Measurements from ENCODE around the gene RNF114.
"Not testable (repeated sequence)": the region's sequence is repeated elsewhere in the genome, so short reads cannot be mapped to it uniquely, and the experiment has no call there.

RNF114 gene

DNA sequence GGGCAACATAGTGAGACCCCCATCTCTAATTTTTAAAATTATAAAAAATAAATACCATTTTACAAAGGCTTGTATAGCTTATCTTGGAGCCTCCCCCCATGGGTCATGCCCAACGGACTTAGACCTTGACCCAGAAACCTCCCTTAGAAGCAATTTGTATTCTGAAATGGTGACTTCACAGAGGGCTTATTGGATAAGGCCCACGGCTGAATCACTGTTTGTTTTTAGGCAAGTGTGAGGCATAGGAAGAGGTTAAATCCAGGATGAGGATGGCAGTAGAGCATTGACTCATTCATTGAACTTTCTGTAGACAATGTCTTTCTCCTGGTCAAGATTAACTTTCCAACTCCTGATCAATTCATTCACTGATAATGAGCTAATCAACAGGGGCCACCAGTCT is 40.3 kb downstream of the RNF114 start:
- no peak for TF ChIP-seq FOXP2 (optimal IDR thresholded peaks at IDR 0.05; ENCODE audit: control extremely low read depth, extremely low read length, insufficient read depth)
- TF ChIP-seq EZH2 (IDR thresholded peaks at IDR 0.05): no peak
- no peak for TF ChIP-seq POLR2AphosphoS5 (IDR thresholded peaks at IDR 0.05; ENCODE audit: borderline replicate concordance, low read depth, low read length)
- Histone ChIP-seq H3K9ac (ENCODE audit: insufficient read length) (no peak overlapping the region), H3K9me3 (ENCODE audit: low read depth, low read length) (no peaks in the 10 kb centered on the region), H3K27ac (no peak overlapping the region), H3K4me3 (no peak overlapping the region), H3K36me3 (ENCODE audit: insufficient read depth, low read length) (no peaks in the 10 kb centered on the region)
- DNase-seq (ENCODE audit: low read depth, low spot score): no peak

DNA sequence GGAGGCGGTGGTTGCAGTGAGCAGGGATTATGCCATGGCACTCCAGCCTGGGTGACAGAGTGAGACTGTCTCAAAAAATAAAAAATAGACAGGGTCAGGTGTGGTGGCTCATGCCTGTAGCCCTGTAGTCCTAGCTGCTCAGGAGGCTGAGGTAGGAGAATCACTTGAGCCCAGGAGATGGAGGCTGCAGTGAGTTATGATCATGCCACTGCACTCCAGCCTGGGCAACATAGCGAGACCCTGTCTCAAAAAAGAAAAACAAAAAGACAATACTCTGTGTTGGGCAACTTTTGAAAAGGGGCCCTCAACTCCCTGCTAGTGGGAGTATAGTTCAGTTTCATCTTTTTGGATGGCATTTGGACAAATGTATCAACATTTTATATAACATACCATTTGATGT is 41.5 kb downstream of the RNF114 start:
- not testable (repeated sequence) for H3K9ac ChIP-seq (ENCODE audit: insufficient read length); DNase-seq (ENCODE audit: low read depth, low spot score); H3K4me3 ChIP-seq; H3K9me3 ChIP-seq (ENCODE audit: low read depth, low read length); H3K36me3 ChIP-seq (ENCODE audit: insufficient read depth, low read length); H3K27ac ChIP-seq

DNA sequence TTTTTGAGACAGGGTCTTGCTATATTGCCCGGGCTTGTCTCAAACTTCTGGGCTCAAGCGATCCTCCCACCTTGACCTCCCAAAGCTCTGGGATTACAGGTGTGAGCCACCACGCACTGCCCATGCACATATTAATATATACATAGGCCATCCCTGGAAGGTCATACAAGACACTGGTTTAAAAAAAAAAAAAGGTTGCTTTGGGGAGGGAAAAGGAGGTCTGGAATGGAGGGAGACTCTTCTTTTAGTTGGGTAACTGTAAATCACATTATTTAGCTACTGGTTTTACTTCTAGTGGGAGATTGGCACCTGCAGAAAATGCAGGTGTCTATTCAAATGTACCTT is 42.5 kb downstream of the RNF114 start:
- H3K9me3 ChIP-seq (ENCODE audit: low read depth, low read length): no peaks in the 10 kb centered on the region
- TF ChIP-seq EZH2 (IDR thresholded peaks at IDR 0.05) (no peak), FOXP2 (optimal IDR thresholded peaks at IDR 0.05; ENCODE audit: control extremely low read depth, extremely low read length, insufficient read depth) (no peak), POLR2AphosphoS5 (IDR thresholded peaks at IDR 0.05; ENCODE audit: borderline replicate concordance, low read depth, low read length) (no peak)
- H3K4me3 ChIP-seq: peak overlapping the region; percentile 52
- H3K27ac ChIP-seq: no peak overlapping the region
- no peak for DNase-seq (ENCODE audit: low read depth, low spot score)
- H3K9ac ChIP-seq (ENCODE audit: insufficient read length): peak overlapping the region; percentile 33
- no peaks in the 10 kb centered on the region for H3K36me3 ChIP-seq (ENCODE audit: insufficient read depth, low read length)

DNA sequence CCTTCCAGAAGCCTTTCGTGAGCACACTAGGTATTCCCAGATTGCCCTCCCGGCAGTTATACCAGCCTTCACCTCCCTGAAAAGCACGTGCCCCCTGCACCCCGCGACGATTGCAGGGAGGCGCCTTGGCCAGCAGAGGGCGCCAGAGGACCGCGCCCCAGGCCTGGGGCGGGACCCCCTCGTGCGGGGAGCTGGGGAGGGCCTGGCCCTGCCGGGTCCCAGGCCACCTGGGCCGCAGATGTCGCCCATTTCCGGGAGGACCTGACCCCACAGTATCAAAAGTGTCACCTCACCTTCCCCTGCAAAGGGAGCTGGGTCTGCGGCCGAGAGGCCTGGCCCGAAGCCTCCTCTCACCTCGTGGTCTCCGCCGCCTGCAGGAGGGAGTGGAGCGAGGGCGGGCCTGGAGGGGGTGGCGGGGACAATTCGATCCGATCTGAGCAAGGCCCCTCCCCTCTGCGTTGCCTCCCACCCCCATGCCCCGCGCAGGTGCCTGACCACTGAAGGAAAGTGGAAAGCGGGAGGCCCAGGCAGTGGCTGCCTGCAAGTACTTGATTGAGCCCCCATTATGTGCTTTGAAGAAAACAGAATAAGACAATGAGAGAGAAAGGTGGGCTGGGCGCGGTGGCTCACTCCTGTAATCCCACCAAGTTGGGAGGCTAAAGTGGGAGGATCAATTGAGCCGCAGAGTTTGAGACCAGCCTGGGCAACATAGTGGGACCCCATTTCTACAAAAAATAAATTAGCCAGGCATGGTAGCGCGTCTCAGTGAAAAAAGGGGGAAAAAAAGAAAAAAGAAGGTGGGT is 43.0 kb downstream of the RNF114 start:
- H3K27ac ChIP-seq: no peak overlapping the region
- no peak for TF ChIP-seq FOXP2 (optimal IDR thresholded peaks at IDR 0.05; ENCODE audit: control extremely low read depth, extremely low read length, insufficient read depth)
- peak overlapping the region; percentile 52 for H3K4me3 ChIP-seq
- no peaks in the 10 kb centered on the region for H3K9me3 ChIP-seq (ENCODE audit: low read depth, low read length)
- H3K36me3 ChIP-seq (ENCODE audit: insufficient read depth, low read length): no peaks in the 10 kb centered on the region
- peak overlapping the region; percentile 33 for H3K9ac ChIP-seq (ENCODE audit: insufficient read length)
- no peak for DNase-seq (ENCODE audit: low read depth, low spot score)

DNA sequence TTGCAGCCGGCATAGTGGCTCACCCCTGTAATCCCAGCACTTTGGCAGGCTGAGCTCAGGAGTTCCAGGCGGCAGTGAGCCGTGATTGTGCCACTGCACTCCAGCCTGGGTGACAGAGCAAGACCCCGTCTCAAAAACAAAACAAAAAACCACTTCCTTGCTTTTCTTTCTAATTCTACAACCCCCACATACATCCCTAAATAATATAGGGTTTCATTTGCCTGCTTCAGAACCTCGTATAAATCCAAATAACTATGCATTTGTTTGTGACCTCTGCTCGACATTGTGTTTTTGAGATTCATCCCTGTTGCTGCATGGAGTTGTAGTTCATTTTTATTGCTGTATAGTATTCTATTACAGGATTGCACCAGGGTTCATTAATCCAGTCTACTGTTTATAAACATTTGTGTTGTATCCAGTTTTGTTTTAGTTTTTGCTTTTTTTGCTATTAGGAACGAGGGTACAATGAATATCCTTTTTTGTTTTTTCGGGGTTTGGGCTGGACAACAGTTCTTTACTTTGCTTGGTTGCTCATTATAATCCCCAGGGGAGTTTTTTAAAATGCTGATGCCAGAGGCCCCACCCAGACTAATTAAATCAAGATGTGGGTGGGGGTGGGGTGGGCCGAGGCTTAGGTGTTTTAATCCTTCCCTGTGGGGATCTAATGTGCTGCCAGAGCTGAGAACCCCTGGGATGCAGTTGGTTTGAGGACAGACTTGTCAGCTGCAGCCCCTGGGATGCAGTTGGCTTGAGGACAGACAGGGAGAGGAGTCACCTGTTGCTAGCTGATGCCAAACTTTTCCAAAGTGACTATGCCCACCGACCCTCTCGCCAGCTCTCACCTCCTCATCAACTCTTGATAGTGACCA is 44.2 kb downstream of the RNF114 start:
- H3K27ac ChIP-seq: no peak overlapping the region
- DNase-seq (ENCODE audit: low read depth, low spot score): no peak

DNA sequence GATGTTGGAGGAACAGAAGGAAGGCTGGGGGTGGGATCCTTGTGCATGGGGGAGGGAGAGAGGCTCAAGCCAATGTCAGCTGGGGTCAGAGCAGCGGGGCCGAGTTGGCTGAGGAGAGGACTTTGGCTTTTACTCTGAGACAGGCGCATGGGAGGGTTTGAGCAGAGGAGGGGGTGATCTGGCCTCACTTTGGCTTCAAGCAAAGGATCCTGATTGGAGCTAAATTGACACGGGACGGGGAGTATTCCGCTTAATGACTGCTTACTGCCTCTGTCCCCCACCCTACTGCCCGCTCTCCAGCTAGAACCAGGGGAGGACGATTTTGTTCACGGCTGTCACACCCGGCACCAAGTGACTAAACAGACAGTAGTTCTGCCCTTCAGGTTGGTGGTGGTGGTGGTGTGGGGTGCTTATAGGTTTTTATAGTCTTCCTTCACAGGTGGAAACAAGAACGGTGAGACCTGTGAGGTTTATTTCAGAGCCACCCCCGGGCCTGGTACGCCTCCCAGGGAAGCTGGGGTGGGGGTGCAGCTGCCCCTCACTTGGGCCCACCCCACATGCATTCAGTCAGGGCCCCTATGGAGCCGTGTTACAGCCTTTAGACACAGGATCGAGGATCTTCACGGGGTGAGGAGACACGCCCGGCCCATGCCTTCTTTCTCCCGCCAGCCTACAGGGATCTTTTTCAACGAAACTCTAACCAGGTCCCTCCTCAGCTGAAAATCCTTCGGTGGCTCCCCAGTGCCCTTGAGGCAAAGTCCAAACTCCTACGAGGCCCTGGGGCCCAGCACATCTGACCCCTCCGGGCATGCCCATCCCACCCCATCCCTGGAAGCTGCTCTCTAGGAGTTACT is 45.2 kb downstream of the RNF114 start:
- Histone ChIP-seq H3K4me3 (no peak overlapping the region), H3K9ac (ENCODE audit: insufficient read length) (no peak overlapping the region)

More for the DNA sequence above, 44.2 kb downstream of the RNF114 start:
- TF ChIP-seq POLR2AphosphoS5 (IDR thresholded peaks at IDR 0.05; ENCODE audit: borderline replicate concordance, low read depth, low read length) (no peak), EZH2 (IDR thresholded peaks at IDR 0.05) (no peak), FOXP2 (optimal IDR thresholded peaks at IDR 0.05; ENCODE audit: control extremely low read depth, extremely low read length, insufficient read depth) (no peak)
- no peaks in the 10 kb centered on the region for H3K36me3 ChIP-seq (ENCODE audit: insufficient read depth, low read length)
- H3K9me3 ChIP-seq (ENCODE audit: low read depth, low read length): no peaks in the 10 kb centered on the region
- H3K4me3 ChIP-seq: no peak overlapping the region
- H3K9ac ChIP-seq (ENCODE audit: insufficient read length): no peak overlapping the region

DNA sequence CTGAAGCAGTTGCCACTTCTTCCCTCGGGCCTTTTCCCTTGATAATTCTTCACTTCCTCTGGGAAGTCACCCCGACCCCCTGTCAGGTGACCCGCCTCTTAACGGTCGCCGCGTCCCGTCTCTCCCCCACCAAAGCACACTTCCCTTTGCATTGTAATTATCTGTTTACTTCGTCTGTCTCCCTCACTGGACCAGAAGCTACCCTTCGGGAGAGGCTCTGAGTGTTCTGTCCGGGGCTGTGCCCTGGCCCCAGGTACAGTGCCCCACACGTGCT is 45.8 kb downstream of the RNF114 start:
- H3K36me3 ChIP-seq (ENCODE audit: insufficient read depth, low read length): no peaks in the 10 kb centered on the region
- peak overlapping the region; percentile 76 for H3K4me3 ChIP-seq
- no peak overlapping the region for H3K9ac ChIP-seq (ENCODE audit: insufficient read length)
- no peaks in the 10 kb centered on the region for H3K9me3 ChIP-seq (ENCODE audit: low read depth, low read length)
- no peak for DNase-seq (ENCODE audit: low read depth, low spot score)
- TF ChIP-seq EZH2 (IDR thresholded peaks at IDR 0.05): no peak
- no peak overlapping the region for H3K27ac ChIP-seq

More for the DNA sequence above, 45.2 kb downstream of the RNF114 start:
- Histone ChIP-seq H3K9me3 (ENCODE audit: low read depth, low read length) (no peaks in the 10 kb centered on the region), H3K36me3 (ENCODE audit: insufficient read depth, low read length) (no peaks in the 10 kb centered on the region), H3K27ac (no peak overlapping the region)
- DNase-seq (ENCODE audit: low read depth, low spot score): no peak
- TF ChIP-seq POLR2AphosphoS5 (IDR thresholded peaks at IDR 0.05; ENCODE audit: borderline replicate concordance, low read depth, low read length): no peak
- TF ChIP-seq FOXP2 (optimal IDR thresholded peaks at IDR 0.05; ENCODE audit: control extremely low read depth, extremely low read length, insufficient read depth): no peak
- TF ChIP-seq EZH2 (IDR thresholded peaks at IDR 0.05): no peak

DNA sequence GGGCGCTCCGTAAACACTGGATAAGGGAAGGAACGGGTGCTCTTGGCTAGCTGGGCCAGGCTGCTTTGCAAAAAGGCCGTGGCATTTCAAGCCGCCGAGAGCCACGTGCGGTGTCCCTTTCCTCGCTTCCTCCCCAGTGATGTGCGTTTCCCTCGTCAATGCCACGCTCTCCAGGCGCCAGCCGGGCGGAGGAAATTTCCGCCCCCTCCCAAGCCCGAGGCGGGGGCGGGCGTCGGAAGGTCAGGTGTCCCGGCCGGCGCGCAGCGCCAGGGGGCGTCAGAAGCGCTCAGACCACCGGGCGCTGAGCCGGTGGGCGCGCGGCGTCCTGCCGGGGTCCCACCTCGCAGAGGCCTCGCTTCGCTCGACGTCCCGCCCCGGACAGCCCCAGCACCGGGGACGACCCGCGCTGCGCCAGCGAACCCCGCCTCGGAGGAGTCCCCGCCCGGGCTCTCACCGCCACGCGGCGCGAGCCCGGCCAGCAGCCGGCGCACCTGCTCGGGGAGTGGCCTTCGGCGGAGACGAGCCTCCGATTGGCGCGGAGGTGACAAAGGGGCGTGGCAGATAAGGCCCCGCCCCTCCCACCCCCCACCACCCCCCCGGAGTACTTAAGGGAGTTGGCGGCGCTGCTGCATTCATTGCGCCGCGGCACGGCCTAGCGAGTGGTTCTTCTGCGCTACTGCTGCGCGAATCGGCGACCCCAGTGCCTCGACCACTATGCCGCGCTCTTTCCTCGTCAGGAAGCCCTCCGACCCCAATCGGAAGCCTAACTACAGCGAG is 46.3 kb downstream of the RNF114 start, which contains the start of gene SNAI1:
TSS of gene SNAI1 (plus strand) at position 635 of the 777 bp plus-strand sequence. CDS start at position 715, 80 bp downstream.
- no peaks in the 10 kb centered on the region for H3K36me3 ChIP-seq (ENCODE audit: insufficient read depth, low read length)
- no peaks in the 10 kb centered on the region for H3K9me3 ChIP-seq (ENCODE audit: low read depth, low read length)
- H3K4me3 ChIP-seq: peak within 1 kb of the TSS; percentile 92
- H3K9ac ChIP-seq (ENCODE audit: insufficient read length): peak within 1 kb of the TSS; percentile 91
- DNase-seq (ENCODE audit: low read depth, low spot score): no peak
- TF ChIP-seq POLR2AphosphoS5 (IDR thresholded peaks at IDR 0.05; ENCODE audit: borderline replicate concordance, low read depth, low read length) (peak; percentile 99), EZH2 (IDR thresholded peaks at IDR 0.05) (no peak)
- H3K27ac ChIP-seq: no peak within 1 kb of the TSS

All from SK-N-MC (cell line).